GM18498 (cell line): ENCODE results near the gene LAIR1.
"Not testable (repeated sequence)": the region's sequence is repeated elsewhere in the genome, so short reads cannot be mapped to it uniquely, and the experiment has no call there.

Experiments
- ATAC-seq: cut with Tn5 transposase; IDR thresholded peaks from one replicate; pipeline ENCODE4 v1.9.1; 2021; ENCODE audit warnings: mild to moderate bottlenecking, moderate library complexity; ENCODE audit not compliant: unreplicated experiment

The LAIR1 gene

GRCh38 chr19:54376610-54377285 lies 12.0 kb upstream of the LAIR1 start:
- no peak for ATAC-seq

GRCh38 chr19:54375181-54375938 lies 10.6 kb upstream of the LAIR1 start:
- ATAC-seq, result not testable (repeated sequence)

GRCh38 chr19:54373781-54374631 lies 9.3 kb upstream of the LAIR1 start:
- ATAC-seq, result no peak

GRCh38 chr19:54371453-54371852 lies 6.7 kb upstream of the LAIR1 start:
- not testable (repeated sequence) for ATAC-seq

- not testable (repeated sequence) for ATAC-seq
Measured at GRCh38 chr19:54370434-54370796, 5.7 kb upstream of the LAIR1 start.

- ATAC-seq, result not testable (repeated sequence)
Measured at GRCh38 chr19:54369688-54370433, 5.1 kb upstream of the LAIR1 start.

GRCh38 chr19:54369082-54369687 lies 4.5 kb upstream of the LAIR1 start:
- ATAC-seq, result no peak

GRCh38 chr19:54366811-54367210 lies 2.1 kb upstream of the LAIR1 start:
- ATAC-seq, result no peak

GRCh38 chr19:54365798-54366197 lies 1.1 kb upstream of the LAIR1 start:
- ATAC-seq, result not testable (repeated sequence)

GRCh38 chr19:54361680-54362422 lies 2.9 kb downstream of the LAIR1 start:
- ATAC-seq, result not testable (repeated sequence)

- peak; percentile 68 for ATAC-seq
Measured at GRCh38 chr19:54359149-54359820, 5.4 kb downstream of the LAIR1 start.

GRCh38 chr19:54357381-54357780 lies 7.3 kb downstream of the LAIR1 start:
- no peak for ATAC-seq

GRCh38 chr19:54356444-54357056 lies 8.2 kb downstream of the LAIR1 start:
- no peak for ATAC-seq

GRCh38 chr19:54355675-54356074 lies 9.1 kb downstream of the LAIR1 start:
- ATAC-seq, result no peak

- no peak for ATAC-seq
Measured at GRCh38 chr19:54354761-54355160, 10.0 kb downstream of the LAIR1 start.

GRCh38 chr19:54352546-54352945 lies 12.2 kb downstream of the LAIR1 start:
- ATAC-seq, result no peak

GRCh38 chr19:54352041-54352440 lies 12.7 kb downstream of the LAIR1 start:
- no peak for ATAC-seq

- no peak for ATAC-seq
Measured at GRCh38 chr19:54351474-54351873, 13.3 kb downstream of the LAIR1 start.

- ATAC-seq, result no peak
Measured at GRCh38 chr19:54345938-54346386, 18.8 kb downstream of the LAIR1 start.
